Lung (tissue), 12 donors: ENCODE results near the gene POC5. TPM values are rescaled to one million over a fixed set of nuclear protein-coding genes. Genes with fewer than 3 reads are reported as not detected.

ENCODE experiments used
- ATAC-seq: fragments of 200-7000 bp; cut with Tn5 transposase; one replicate; pipeline ENCODE4 v1.9.1; 2020; ENCODE audit warnings: moderate number of reproducible peaks; ENCODE audit not compliant: insufficient read depth, low FRiP score
- DNase-seq, 3 donors: peaks; one replicate each; pipeline ENCODE4 v3.0.0-alpha.2; 2013 to 2017
- H3K27ac ChIP-seq, 2 donors: one replicate each; pipeline ENCODE4 v1.5.1; 2013; ENCODE audit warnings: mild to moderate bottlenecking in 2 of 2, moderate library complexity in 2 of 2, control low read depth in 1 of 2, inconsistent platforms in 1 of 2, low read depth in 1 of 2, low read length in 1 of 2
- H3K27me3 ChIP-seq, 3 donors: one replicate each; pipeline ENCODE4 v1.5.1; 2013; ENCODE audit warnings: low read length in 2 of 3; ENCODE audit not compliant: control insufficient read depth in 3 of 3, insufficient read depth in 3 of 3
- H3K36me3 ChIP-seq, 4 donors: one replicate each; pipeline ENCODE4 v1.5.1; 2013; ENCODE audit warnings: low read length in 4 of 4, mild to moderate bottlenecking in 1 of 4, moderate library complexity in 1 of 4; ENCODE audit not compliant: control insufficient read depth in 4 of 4, insufficient read depth in 4 of 4
- H3K4me1 ChIP-seq, 5 donors: one replicate each; pipeline ENCODE4 v1.5.1; 2013; ENCODE audit warnings: low read length in 5 of 5, mild to moderate bottlenecking in 2 of 5, moderate library complexity in 1 of 5; ENCODE audit not compliant: control insufficient read depth in 5 of 5, insufficient read depth in 5 of 5
- H3K4me3 ChIP-seq: one replicate; pipeline ENCODE4 v1.5.1; 2013; ENCODE audit warnings: mild to moderate bottlenecking, control low read depth, moderate library complexity
- H3K9ac ChIP-seq, 2 donors: one replicate each; pipeline ENCODE4 v1.5.1; 2013; ENCODE audit warnings: low read length in 2 of 2, control low read depth in 1 of 2; ENCODE audit not compliant: insufficient read depth in 1 of 2
- H3K9me3 ChIP-seq, 4 donors: one replicate each; pipeline ENCODE4 v1.5.1; 2013; ENCODE audit warnings: low read length in 3 of 4, mild to moderate bottlenecking in 1 of 4, moderate library complexity in 1 of 4; ENCODE audit not compliant: control insufficient read depth in 4 of 4, insufficient read depth in 3 of 4
- CTCF ChIP-seq: IDR thresholded peaks from 2 replicates; pipeline ENCODE4 v1.5.1; 2012; ENCODE audit warnings: mild to moderate bottlenecking; ENCODE audit errors: control extremely low read depth, extremely low read depth
- WGBS, 2 donors: extraction: QIAGEN DNeasy Blood & Tissue Kit; methylation state at CpG; one replicate each; pipeline ENCODE4 v1.1.7; 2013; 5-methylcytosine and 5-hydroxymethylcytosine counted together
- polyA plus RNA-seq, 2 donors: library from polyadenylated mRNA; stranded (reverse); fragments of 200-250 nt; gene quantifications; one replicate each; pipeline ENCODE4 v1.2.1, GENCODE V29; 2013
- total RNA-seq, 2 donors: library from RNA; depleted of rRNA in 1 of 2; stranded (reverse); fragments of >200 nt in 1 of 2; gene quantifications; one replicate each; pipeline ENCODE4 v1.2.1, GENCODE V29; 2014 to 2021
- donor health status: control.
- donor health status: control.
- donor health status: Bipolar disorder and iron deficiency.
- donor health status: healthy.
- donor health status: DM: yes; HTN: yes; CAD: no.

Gene POC5
- total and polyA plus RNA-seq, 4 donors: 7.7 to 18.0 (median 11.0) TPM

- no peaks in the 10 kb centered on the region for H3K27me3 ChIP-seq
- no peak for TF ChIP-seq CTCF
- H3K36me3 ChIP-seq: peaks cover 3 to 5% (median 4%) of the 10 kb centered on the region in 4 donors
- peaks cover 0 to 3% (median 3%) of the 10 kb centered on the region in 5 donors for H3K4me1 ChIP-seq
- no peak overlapping the region for H3K4me3 ChIP-seq
- H3K9ac ChIP-seq: no peak overlapping the region
- ATAC-seq (peak; percentile 80), DNase-seq (no peak)
- H3K9me3 ChIP-seq: no peaks in the 10 kb centered on the region
- peak overlapping the region in 1 of 2 donors; percentile 32 for H3K27ac ChIP-seq
- WGBS, 2 donors: 11 to 14% methylated on average over 10 of the region's 10 CpGs
Measured at GRCh38 chr5:75668977-75669689, 48.1 kb downstream of the POC5 start.

- TF ChIP-seq CTCF: no peak
- H3K27ac ChIP-seq: no peak overlapping the region
- ATAC-seq: no peak
Measured at GRCh38 chr5:75668445-75668844, 48.8 kb downstream of the POC5 start.

GRCh38 chr5:75667586-75667985 lies 49.7 kb downstream of the POC5 start:
- DNase-seq: peak in 2 of 3 donors; percentile 37 to 46
- Histone ChIP-seq H3K9ac (no peak overlapping the region), H3K4me1 (peaks cover 0 to 3% (median under 1%) of the 10 kb centered on the region in 5 donors), H3K4me3 (no peak overlapping the region), H3K9me3 (no peaks in the 10 kb centered on the region), H3K27ac (no peak overlapping the region), H3K27me3 (no peaks in the 10 kb centered on the region), H3K36me3 (peaks cover 0 to 1% (median under 1%) of the 10 kb centered on the region in 4 donors)
- no peak for TF ChIP-seq CTCF
- no peak for ATAC-seq
- WGBS, 2 donors: 66 to 72% methylated on average over 2 of the region's 2 CpGs

More at GRCh38 chr5:75668445-75668844, 48.8 kb downstream of the POC5 start:
- no peak overlapping the region for H3K4me3 ChIP-seq
- no peak for DNase-seq
- no peak overlapping the region for H3K9ac ChIP-seq
- H3K36me3 ChIP-seq: peaks cover 3 to 4% (median 3%) of the 10 kb centered on the region in 4 donors
- no peaks in the 10 kb centered on the region for H3K9me3 ChIP-seq
- H3K27me3 ChIP-seq: no peaks in the 10 kb centered on the region
- 75 to 76% methylated on average over 2 of the region's 2 CpGs for WGBS, 2 donors
- peaks cover 0 to 3% (median 3%) of the 10 kb centered on the region in 5 donors for H3K4me1 ChIP-seq
